Activated CD4-positive, alpha-beta T cell treated with anti-CD3 and anti-CD28 coated beads, Interleukin-2, Interleukin-6, amounts not matched to agents 100 ng/mL and 50 ng/mL, durations not matched to agents 16 hours and 8 hours (primary cell): ENCODE results near the gene KLF9.

Experiments
- DNase-seq: peaks from one replicate; pipeline ENCODE4 v3.0.0-alpha.2; 2020

KLF9 gene

GRCh38 chr9:70352356-70352755, 62.1 kb downstream of the KLF9 start:
- no peak for DNase-seq

GRCh38 chr9:70347046-70347445, 67.4 kb downstream of the KLF9 start:
- no peak for DNase-seq

GRCh38 chr9:70340572-70340971, 73.9 kb downstream of the KLF9 start:
- peak; percentile 20 for DNase-seq
